ENCODE data around the gene PRPF4. TPM values are rescaled to one million over a fixed set of nuclear protein-coding genes. Genes with fewer than 3 reads are reported as not detected.
A peak's percentile ranks its signal among the peaks of the same experiment; 100 is the strongest.
"Not testable (repeated sequence)": the region's sequence is repeated elsewhere in the genome, so short reads cannot be mapped to it uniquely, and the experiment has no call there.

Gene PRPF4
- total RNA-seq, 1 experiment from 2014 or later: 21.3 TPM

DNA sequence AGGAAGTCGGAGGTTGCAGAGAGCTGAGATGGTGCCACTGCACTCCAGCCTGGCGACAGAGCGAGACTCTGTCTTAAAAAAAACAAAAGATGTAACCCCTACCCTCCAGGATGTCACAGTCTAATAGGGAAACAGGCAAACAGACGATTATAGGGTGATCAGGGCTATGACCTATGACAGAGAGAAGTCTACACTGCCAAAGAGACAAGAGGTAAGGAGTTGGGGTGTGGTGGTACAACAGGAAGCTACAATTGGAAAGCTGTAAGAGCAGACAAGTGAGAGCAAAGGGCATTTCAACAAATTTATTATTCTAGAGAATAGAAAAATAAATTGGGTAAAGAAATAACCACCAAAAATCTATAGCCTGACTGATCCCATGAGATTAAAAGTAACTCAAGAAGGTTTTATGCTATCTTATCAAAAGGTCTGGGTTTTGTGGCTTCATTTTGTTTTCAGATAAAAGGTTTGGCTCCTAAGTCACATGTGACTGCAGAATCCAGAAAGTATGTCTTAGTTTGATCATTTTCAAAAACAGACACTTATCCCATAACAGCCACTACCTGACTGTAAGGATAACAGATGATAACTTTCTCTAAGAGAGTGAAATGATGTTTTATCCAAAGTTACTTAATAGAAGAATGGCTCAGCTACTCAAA, 7.4 kb upstream of the PRPF4 start:
- DNase-seq (ENCODE audit: low spot score): no peak

- DNase-seq (ENCODE audit: low spot score): no peak
These were observed 6.1 kb upstream of the PRPF4 start for GRCh38 chr9:113269355-113269754.

DNA sequence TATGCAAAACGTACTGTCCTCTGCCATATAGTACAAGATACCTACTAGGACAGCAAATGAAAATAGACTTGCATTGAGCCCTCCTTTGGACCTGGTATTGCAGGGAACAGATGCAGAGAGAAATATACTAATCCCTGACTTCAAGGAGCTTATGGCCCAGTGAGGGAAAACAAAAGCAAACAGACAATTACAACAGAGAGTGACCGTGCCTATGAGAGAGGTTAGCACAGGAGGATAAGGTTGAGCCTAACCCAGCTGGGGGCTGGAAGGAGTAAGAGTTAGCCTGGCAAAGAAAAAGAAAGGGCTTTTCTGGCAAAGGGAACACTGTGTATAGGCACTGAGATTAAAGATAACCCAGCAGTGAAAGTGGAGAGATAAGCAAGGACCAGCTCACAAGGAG, 5.6 kb upstream of the PRPF4 start:
- DNase-seq (ENCODE audit: low spot score): no peak

DNA sequence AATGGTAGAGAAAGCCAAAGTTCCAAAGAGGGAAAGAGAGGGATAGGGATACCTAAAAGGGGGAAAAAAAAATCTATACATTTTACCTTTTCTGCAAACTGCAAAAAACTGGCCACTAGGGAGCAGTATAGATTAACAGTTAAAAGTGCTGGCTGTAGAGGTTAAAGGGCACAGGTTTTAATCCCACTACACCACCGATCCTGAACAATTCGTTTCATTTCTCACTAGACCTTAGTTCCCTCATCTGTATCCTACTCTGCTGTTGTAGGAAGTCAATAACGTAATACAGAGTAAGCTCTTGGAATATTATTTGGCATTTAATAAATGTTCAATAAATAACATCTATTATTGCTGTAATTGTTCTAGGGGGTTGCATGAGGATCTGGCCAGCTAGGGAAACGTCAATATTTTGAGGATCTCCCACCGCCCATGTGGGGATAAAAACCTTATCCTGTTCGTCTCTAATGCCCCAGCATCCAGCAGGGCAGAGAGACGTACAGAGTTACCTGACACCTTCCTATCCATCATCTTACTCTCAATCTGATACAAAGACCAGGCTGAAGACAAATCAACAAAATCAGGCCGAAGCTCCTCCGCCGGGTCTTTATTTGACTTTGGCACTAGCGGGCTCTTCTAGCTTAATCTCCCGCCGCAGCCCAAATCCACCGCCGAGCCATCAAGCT, 843 bp upstream of the PRPF4 start:
- DNase-seq (ENCODE audit: low spot score): peak; percentile 83

DNA sequence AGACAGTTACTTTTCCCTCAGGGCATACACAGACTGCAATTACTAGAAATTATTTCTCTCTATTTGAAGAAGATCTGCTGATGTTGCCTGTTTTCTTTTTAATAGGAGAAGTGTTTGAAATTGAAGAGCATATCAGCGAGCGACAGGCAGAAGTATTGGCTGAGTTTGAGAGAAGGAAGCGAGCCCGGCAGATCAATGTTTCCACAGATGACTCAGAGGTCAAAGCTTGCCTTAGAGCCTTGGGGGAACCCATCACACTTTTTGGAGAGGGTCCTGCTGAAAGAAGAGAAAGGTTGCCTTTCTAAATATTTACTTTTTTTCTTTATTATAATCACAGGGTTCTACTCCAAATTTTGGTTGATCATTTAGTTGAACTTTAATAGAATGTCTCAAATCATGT, 3.4 kb downstream of the PRPF4 start:
- no peak for DNase-seq (ENCODE audit: low spot score)

GRCh38 chr9:113281356-113281755, 5.9 kb downstream of the PRPF4 start:
- no peak for DNase-seq (ENCODE audit: low spot score)

DNA sequence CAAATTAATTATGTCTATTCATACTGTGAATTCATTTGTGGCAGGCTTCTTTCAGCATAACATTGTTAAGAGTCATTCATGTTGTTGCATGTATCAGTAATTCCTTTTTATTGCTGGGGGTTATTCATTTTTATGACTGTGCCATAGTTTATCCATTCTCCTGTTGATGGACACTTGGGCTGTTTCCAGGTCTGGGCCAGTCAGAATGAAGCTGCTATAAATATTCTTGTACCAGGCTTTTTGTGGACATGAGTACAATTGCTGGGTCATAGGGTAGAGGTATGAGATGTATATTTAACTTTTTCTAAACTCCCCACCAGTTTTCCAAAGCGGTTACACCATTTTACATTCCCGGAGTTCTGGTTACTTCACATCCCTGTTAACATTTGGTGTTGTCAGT, 13.6 kb downstream of the PRPF4 start:
- DNase-seq (ENCODE audit: low spot score): no peak

DNA sequence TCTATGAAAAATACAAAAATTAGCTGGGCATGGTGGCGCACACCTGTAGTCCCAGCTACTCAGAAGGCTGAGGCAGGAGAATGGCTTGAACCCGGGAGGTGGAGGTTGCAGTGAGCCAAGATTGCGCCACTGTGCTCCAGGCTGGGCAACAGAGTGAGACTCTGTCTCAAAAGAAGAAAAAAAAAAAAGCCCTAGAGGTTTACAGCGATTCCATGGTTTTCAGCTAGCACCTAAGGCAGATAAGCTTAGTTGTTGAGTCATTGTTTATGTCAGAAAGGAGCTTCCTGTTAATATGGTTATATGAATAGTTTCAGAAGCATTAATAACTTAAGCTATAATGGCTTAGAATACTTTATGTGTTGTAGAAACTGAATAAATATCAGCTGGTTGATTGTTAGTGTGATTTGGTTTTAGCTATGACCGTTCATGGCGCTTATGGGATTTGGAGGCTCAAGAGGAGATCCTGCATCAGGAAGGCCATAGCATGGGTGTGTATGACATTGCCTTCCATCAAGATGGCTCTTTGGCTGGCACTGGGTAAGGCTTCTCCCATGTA, 14.7 kb downstream of the PRPF4 start:
- no peak for DNase-seq (ENCODE audit: low spot score)

GRCh38 chr9:113293285-113293878, 17.9 kb downstream of the PRPF4 start:
- DNase-seq (ENCODE audit: low spot score): no peak

DNA sequence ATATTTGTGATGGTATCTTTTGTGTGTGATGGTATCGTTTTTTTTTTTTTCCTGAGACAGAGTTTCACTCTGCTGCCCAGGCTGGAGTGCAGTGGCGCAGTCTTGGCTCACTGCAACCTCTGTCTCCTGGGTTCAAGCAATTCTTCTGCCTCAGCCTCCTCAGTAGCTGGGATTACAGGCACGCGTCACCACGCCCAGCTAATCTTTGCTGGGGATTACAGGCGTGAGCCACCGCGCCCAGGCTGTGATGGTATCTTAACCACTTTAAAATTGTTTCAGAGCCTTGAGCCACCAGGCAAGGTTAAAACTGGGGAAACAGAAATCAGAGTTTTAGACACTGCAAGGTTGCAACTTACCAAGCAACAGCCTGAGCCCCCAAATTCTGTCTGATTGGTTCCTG, 20.8 kb downstream of the PRPF4 start:
- DNase-seq (ENCODE audit: low spot score): not testable (repeated sequence)

- DNase-seq (ENCODE audit: low spot score): no peak
These were observed 21.5 kb downstream of the PRPF4 start for GRCh38 chr9:113296796-113297558.

- DNase-seq (ENCODE audit: low spot score): no peak
These were observed 22.9 kb downstream of the PRPF4 start for GRCh38 chr9:113298311-113298710.

- DNase-seq (ENCODE audit: low spot score): no peak
These were observed 23.7 kb downstream of the PRPF4 start for GRCh38 chr9:113298924-113299770.

GRCh38 chr9:113299800-113300292, 24.4 kb downstream of the PRPF4 start:
- peak; percentile 85 for DNase-seq (ENCODE audit: low spot score)

DNA sequence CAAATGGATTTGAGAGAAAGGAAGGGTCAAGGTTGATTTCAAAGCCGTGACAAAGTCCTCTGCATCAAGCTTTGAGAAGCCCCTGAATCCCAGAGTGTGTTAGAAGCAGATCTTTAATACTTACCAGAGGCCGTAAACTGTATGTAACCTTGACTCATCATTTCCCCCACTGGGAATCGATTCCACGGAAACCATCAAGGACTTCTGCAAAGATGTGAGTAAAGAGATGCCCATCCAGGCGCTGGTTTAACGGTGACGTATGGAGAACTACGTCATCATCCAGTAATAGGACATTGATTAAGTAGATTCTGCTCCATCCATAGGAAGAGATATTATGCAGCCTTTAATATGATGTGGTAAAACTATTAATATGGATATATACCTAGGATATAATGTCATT, 26.1 kb downstream of the PRPF4 start:
- no peak for DNase-seq (ENCODE audit: low spot score)

GRCh38 chr9:113302792-113303418, 27.4 kb downstream of the PRPF4 start, which contains the start of gene RNF183:
RNF183 (minus strand) TSS chr9:113303376; CDS start chr9:113298184, 5,192 bp downstream.
- peak; percentile 68 for DNase-seq (ENCODE audit: low spot score)

DNA sequence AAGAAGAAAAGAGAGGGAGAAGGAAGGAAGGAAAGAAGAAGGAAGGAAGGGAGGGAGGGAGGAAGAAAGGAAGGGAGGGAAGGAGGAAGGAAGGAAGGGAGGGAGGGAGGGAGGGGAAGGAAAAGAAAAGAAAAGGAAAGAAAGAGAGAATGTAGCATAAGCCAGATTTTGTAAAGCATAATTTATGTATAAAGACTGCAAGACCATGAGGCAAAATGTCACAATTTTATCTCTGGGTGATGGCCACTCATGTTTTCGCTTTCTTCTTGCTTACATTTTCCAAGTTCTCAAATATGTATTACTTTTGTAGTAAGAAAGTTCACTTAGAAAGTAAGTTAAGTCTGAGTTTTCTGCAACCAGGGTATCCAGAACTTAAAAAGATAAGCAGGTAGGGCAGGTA, 31.1 kb downstream of the PRPF4 start:
- DNase-seq (ENCODE audit: low spot score): no peak

DNA sequence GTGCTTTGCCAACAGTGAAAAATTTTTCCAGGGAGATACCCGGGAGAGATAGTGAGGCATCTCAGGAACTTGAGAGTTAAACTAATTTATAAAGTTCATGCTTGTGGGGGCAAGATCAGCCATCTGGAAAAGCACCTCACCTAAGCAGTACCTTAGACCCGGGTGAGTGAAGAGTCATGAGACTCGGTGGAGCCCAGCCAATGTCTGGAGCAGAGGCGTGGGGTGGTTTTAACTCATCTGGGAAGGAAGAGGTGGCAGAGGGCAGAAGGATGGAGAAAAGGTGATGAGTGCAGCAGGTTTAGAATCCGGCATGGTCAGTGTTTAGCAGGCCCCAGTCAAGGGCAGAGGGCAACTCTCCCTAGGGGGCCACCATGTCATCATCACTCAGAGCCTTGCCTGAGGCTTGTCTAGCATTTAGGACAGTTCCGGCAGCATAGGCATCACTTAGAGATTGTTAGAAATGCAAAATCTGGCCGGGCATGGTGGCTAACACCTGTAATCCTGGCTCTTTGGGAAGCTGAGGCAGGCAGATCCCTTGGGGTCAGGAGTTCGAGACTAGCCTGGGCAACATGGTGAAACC, 32.0 kb downstream of the PRPF4 start:
- DNase-seq (ENCODE audit: low spot score): no peak

DNA sequence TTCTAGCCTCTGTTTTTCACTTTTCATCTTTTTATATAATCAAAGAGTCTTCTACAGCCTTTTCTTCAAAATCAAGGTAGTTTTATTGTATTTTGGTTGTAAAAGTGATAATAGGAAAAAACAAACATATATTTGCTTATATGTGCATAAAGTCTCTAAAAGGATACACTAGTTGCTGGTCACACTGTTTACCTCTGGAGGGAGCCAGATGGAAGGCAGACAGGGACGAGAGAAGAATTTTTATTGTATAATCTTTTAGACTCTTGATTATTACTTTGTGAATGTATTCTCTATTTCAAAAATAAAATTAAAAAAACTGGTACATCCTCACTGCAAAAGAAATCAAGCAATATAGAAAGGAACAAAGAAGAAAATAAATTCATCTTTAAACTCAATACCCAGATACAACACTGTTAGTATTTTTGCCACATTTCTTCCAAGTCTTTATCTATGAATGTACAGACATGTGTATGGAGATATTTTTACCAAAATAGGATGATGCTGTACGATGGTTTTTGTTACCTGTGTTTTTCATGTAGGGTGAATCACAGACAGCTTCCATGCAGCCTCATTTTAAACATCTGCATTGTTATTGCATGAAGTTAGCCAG, 33.9 kb downstream of the PRPF4 start:
- peak; percentile 66 for DNase-seq (ENCODE audit: low spot score)

Measured in HT-29 (cell line).